Activated B cell treated with CpG ODN at 0.5 μM for 24 hours (primary cell): ENCODE results near the gene PNKP. TPM values are rescaled to one million over a fixed set of nuclear protein-coding genes. Genes with fewer than 3 reads are reported as not detected.

ENCODE experiments used
- ATAC-seq: fragments of 200-7000 bp; cut with Tn5 transposase; one replicate; pipeline ENCODE4 v1.10.0; 2021; ENCODE audit warnings: low read depth, mild to moderate bottlenecking, moderate library complexity
- CTCF ChIA-PET: fragments of 350-600 bp; sonication (Branson Sonifier 250); formaldehyde crosslinking; loops from one replicate; lab custom pipeline; 2021; ENCODE audit warnings: antibody characterized with exemption; lab: Charles Lee
- POLR2A ChIA-PET: fragments of 350-600 bp; sonication (Branson Sonifier 250); formaldehyde crosslinking; loops from one replicate; lab custom pipeline; 2021; ENCODE audit warnings: antibody characterized with exemption; lab: Charles Lee
- DNase-seq: peaks from one replicate; pipeline ENCODE4 v3.0.0; 2022
- H3K27ac Mint-ChIP-seq: one replicate; pipeline ENCODE4 v1.8.0; 2020; ENCODE audit warnings: mixed read lengths
- H3K27me3 Mint-ChIP-seq: one replicate; pipeline ENCODE4 v1.8.0; 2021; ENCODE audit warnings: mixed read lengths
- H3K36me3 Mint-ChIP-seq: one replicate; pipeline ENCODE4 v1.8.0; 2021; ENCODE audit warnings: low read depth, mixed read lengths
- H3K4me1 Mint-ChIP-seq: one replicate; pipeline ENCODE4 v1.8.0; 2021; ENCODE audit warnings: mixed read lengths
- H3K4me3 Mint-ChIP-seq: one replicate; pipeline ENCODE4 v1.8.0; 2020; ENCODE audit warnings: mild to moderate bottlenecking, mixed read lengths
- H3K9me3 Mint-ChIP-seq: one replicate; pipeline ENCODE4 v1.8.0; 2020; ENCODE audit warnings: mixed read lengths
- CTCF ChIP-seq: fragments of 200-600 bp; IDR thresholded peaks from one replicate; pipeline ENCODE4 v1.8.0; 2022; ENCODE audit warnings: antibody characterized with exemption, mild to moderate bottlenecking
- intact Hi-C: fragments of 100-400 bp; cut with micrococcal nuclease; formaldehyde crosslinking; loops from one replicate; pipeline ENCODE4 v1.15.1; 2024
- total RNA-seq: library from RNA; stranded (reverse); gene quantifications from 2 replicates; pipeline ENCODE4 v1.2.3, GENCODE V29; 2022

Gene PNKP
- total RNA-seq, 1 donor from 2014 or later, result 205 TPM

- DNase-seq (no peak), ATAC-seq (no peak)
- Mint-ChIP-seq H3K27ac (no peak overlapping the region), H3K36me3 (peaks cover 13% of the 10 kb centered on the region), H3K4me3 (no peak overlapping the region), H3K4me1 (peaks cover 37% of the 10 kb centered on the region), H3K9me3 (no peaks in the 10 kb centered on the region), H3K27me3 (no peaks in the 10 kb centered on the region)
- intact Hi-C loops, result loop anchor here (10.0 kb wide), 2 partner anchors 756 to 876 kb away; partner anchors contain the start of genes C19orf73, GYS1, LIN7B and PPFIA3
- CTCF ChIA-PET, result no interaction called here
- TF ChIP-seq CTCF, result no peak
- POLR2A ChIA-PET, result interaction anchor here (0.6 to 4.3 kb wide), 8 partner anchors 16 to 153 kb away, joined by 3 to 62 read pairs (median 14); partner anchors contain the start of genes ATF5, FUZ, NUP62 and PTOV1
These were observed 3.0 kb upstream of the PNKP start for GRCh38 chr19:49870309-49870901.

GRCh38 chr19:49869484-49870308 lies 2.3 kb upstream of the PNKP start:
- CTCF ChIA-PET, result interaction anchor here (0.8 kb wide), 1 partner anchor 876 kb away, joined by 3 read pairs; the partner anchor contains the start of gene RUVBL2
- Mint-ChIP-seq H3K4me3 (no peak overlapping the region), H3K36me3 (peaks cover 20% of the 10 kb centered on the region), H3K27ac (no peak overlapping the region), H3K27me3 (no peaks in the 10 kb centered on the region), H3K9me3 (no peaks in the 10 kb centered on the region), H3K4me1 (peaks cover 39% of the 10 kb centered on the region)
- intact Hi-C loops, result loop anchor here (1.0 to 10.0 kb wide), 7 partner anchors 8 to 875 kb away; partner anchors contain the start of genes AKT1S1, C19orf73, FUZ and GYS1
- TF ChIP-seq CTCF, result no peak
- ATAC-seq (peak; percentile 80), DNase-seq (peak; percentile 82)
- POLR2A ChIA-PET, result interaction anchor here (0.6 to 4.3 kb wide), 31 partner anchors 7 to 472 kb away, joined by 3 to 62 read pairs (median 6); partner anchors contain the start of genes AKT1S1, AP2A1, ATF5 and FUZ

- H3K36me3 Mint-ChIP-seq, result peaks cover 26% of the 10 kb centered on the region
These were observed 1.7 kb upstream of the PNKP start for GRCh38 chr19:49869009-49869483.

GRCh38 chr19:49864890-49865289 lies 2.5 kb downstream of the PNKP start:
- no peak overlapping the region for H3K4me3 Mint-ChIP-seq
- intact Hi-C loops, result loop anchor here (5.0 kb wide), 1 partner anchor 148 kb away; no protein-coding TSS in a partner anchor
- ATAC-seq, result no peak
- no peak for DNase-seq
- no peak overlapping the region for H3K27ac Mint-ChIP-seq
- ChIA-PET POLR2A (interaction anchor here (0.7 to 1.5 kb wide), 7 partner anchors 12 to 98 kb away, joined by 3 to 9 read pairs (median 4); partner anchors contain the start of genes AKT1S1, ATF5, NUP62 and PTOV1), CTCF (no interaction called here)
- no peaks in the 10 kb centered on the region for H3K27me3 Mint-ChIP-seq
- H3K9me3 Mint-ChIP-seq, result no peaks in the 10 kb centered on the region
- peaks cover 27% of the 10 kb centered on the region for H3K4me1 Mint-ChIP-seq
- no peak for TF ChIP-seq CTCF
- H3K36me3 Mint-ChIP-seq, result peaks cover 49% of the 10 kb centered on the region

More at GRCh38 chr19:49869009-49869483, 1.7 kb upstream of the PNKP start:
- Mint-ChIP-seq H3K27me3 (no peaks in the 10 kb centered on the region), H3K27ac (no peak overlapping the region), H3K9me3 (no peaks in the 10 kb centered on the region), H3K4me1 (peaks cover 39% of the 10 kb centered on the region), H3K4me3 (no peak overlapping the region)
- no peak for TF ChIP-seq CTCF
- intact Hi-C loops, result loop anchor here (1.0 to 5.0 kb wide), 5 partner anchors 8 to 152 kb away; partner anchors contain the start of genes AKT1S1, FUZ and TBC1D17
- DNase-seq (peak; percentile 70), ATAC-seq (peak; percentile 10)
- ChIA-PET POLR2A (interaction anchor here (0.6 to 4.3 kb wide), 32 partner anchors 8 to 473 kb away, joined by 3 to 62 read pairs (median 6); partner anchors contain the start of genes AKT1S1, AP2A1, ATF5 and FUZ), CTCF (interaction anchor here (0.8 kb wide), 1 partner anchor 876 kb away, joined by 3 read pairs; the partner anchor contains the start of gene RUVBL2)
